Measurements from ENCODE around the gene PAPOLG. TPM values are rescaled to one million over a fixed set of nuclear protein-coding genes. Genes with fewer than 3 reads are reported as not detected.

PAPOLG gene
- total RNA-seq, 3 donors from 2014 or later: 15.5 to 17.2 (median 16.5) TPM

- DNase-seq: no peak
- peaks cover 12% of the 10 kb centered on the region for H3K4me1 Mint-ChIP-seq (ENCODE audit: low read depth)
- no peaks in the 10 kb centered on the region for H3K36me3 Mint-ChIP-seq (ENCODE audit: insufficient read depth)
- H3K27me3 Mint-ChIP-seq (ENCODE audit: low read depth): peaks cover 2% of the 10 kb centered on the region
- no peak for ATAC-seq
- H3K4me3 Mint-ChIP-seq: no peak overlapping the region
- H3K9me3 Mint-ChIP-seq: no peaks in the 10 kb centered on the region
Measured at GRCh38 chr2:60745330-60745729, 10.7 kb upstream of the PAPOLG start.

GRCh38 chr2:60745761-60746160 lies 10.3 kb upstream of the PAPOLG start:
- Mint-ChIP-seq H3K9me3 (no peaks in the 10 kb centered on the region), H3K4me1 (ENCODE audit: low read depth) (peaks cover 12% of the 10 kb centered on the region), H3K36me3 (ENCODE audit: insufficient read depth) (no peaks in the 10 kb centered on the region), H3K27me3 (ENCODE audit: low read depth) (peaks cover 2% of the 10 kb centered on the region), H3K4me3 (no peak overlapping the region)
- ATAC-seq (peak in 1 of 2 donors; percentile 43), DNase-seq (no peak)

- no peak overlapping the region for H3K4me3 Mint-ChIP-seq
- DNase-seq (no peak), ATAC-seq (no peak)
- no peaks in the 10 kb centered on the region for H3K9me3 Mint-ChIP-seq
- H3K36me3 Mint-ChIP-seq (ENCODE audit: insufficient read depth): no peaks in the 10 kb centered on the region
- H3K4me1 Mint-ChIP-seq (ENCODE audit: low read depth): peaks cover 12% of the 10 kb centered on the region
- peaks cover 2% of the 10 kb centered on the region for H3K27me3 Mint-ChIP-seq (ENCODE audit: low read depth)
Measured at GRCh38 chr2:60746318-60746717, 9.8 kb upstream of the PAPOLG start.

- peaks cover 47% of the 10 kb centered on the region for H3K4me1 Mint-ChIP-seq (ENCODE audit: low read depth)
- no peaks in the 10 kb centered on the region for H3K27me3 Mint-ChIP-seq (ENCODE audit: low read depth)
- H3K36me3 Mint-ChIP-seq (ENCODE audit: insufficient read depth): peaks cover 19% of the 10 kb centered on the region
- no peak overlapping the region for H3K4me3 Mint-ChIP-seq
- ATAC-seq: no peak
- H3K9me3 Mint-ChIP-seq: no peaks in the 10 kb centered on the region
- no peak for DNase-seq
Measured at GRCh38 chr2:60759654-60760053, 3.6 kb downstream of the PAPOLG start.

GRCh38 chr2:60764736-60765534 lies 8.9 kb downstream of the PAPOLG start:
- no peak for ATAC-seq
- no peak for DNase-seq
- H3K27me3 Mint-ChIP-seq (ENCODE audit: low read depth): no peaks in the 10 kb centered on the region
- H3K9me3 Mint-ChIP-seq: no peaks in the 10 kb centered on the region
- H3K4me1 Mint-ChIP-seq (ENCODE audit: low read depth): peaks cover 32% of the 10 kb centered on the region
- H3K4me3 Mint-ChIP-seq: no peak overlapping the region
- H3K36me3 Mint-ChIP-seq (ENCODE audit: insufficient read depth): peaks cover 41% of the 10 kb centered on the region

GRCh38 chr2:60766283-60766682 lies 10.2 kb downstream of the PAPOLG start:
- no peaks in the 10 kb centered on the region for H3K27me3 Mint-ChIP-seq (ENCODE audit: low read depth)
- H3K36me3 Mint-ChIP-seq (ENCODE audit: insufficient read depth): peaks cover 36% of the 10 kb centered on the region
- DNase-seq: no peak
- H3K4me1 Mint-ChIP-seq (ENCODE audit: low read depth): peaks cover 22% of the 10 kb centered on the region
- no peak overlapping the region for H3K4me3 Mint-ChIP-seq
- H3K9me3 Mint-ChIP-seq: no peaks in the 10 kb centered on the region
- ATAC-seq: no peak

GRCh38 chr2:60771508-60771907 lies 15.4 kb downstream of the PAPOLG start:
- Mint-ChIP-seq H3K4me3 (no peak overlapping the region), H3K4me1 (ENCODE audit: low read depth) (peaks cover 9% of the 10 kb centered on the region), H3K36me3 (ENCODE audit: insufficient read depth) (peaks cover 45% of the 10 kb centered on the region), H3K27me3 (ENCODE audit: low read depth) (no peaks in the 10 kb centered on the region), H3K9me3 (no peaks in the 10 kb centered on the region)
- no peak for ATAC-seq
- DNase-seq: no peak

GRCh38 chr2:60775048-60775639 lies 19.1 kb downstream of the PAPOLG start:
- Mint-ChIP-seq H3K9me3 (no peaks in the 10 kb centered on the region), H3K36me3 (ENCODE audit: insufficient read depth) (peaks cover 32% of the 10 kb centered on the region), H3K27me3 (ENCODE audit: low read depth) (no peaks in the 10 kb centered on the region), H3K4me3 (no peak overlapping the region), H3K4me1 (ENCODE audit: low read depth) (no peaks in the 10 kb centered on the region)
- no peak for DNase-seq
- no peak for ATAC-seq

GRCh38 chr2:60778352-60778751 lies 22.3 kb downstream of the PAPOLG start:
- H3K4me1 Mint-ChIP-seq (ENCODE audit: low read depth): no peaks in the 10 kb centered on the region
- no peaks in the 10 kb centered on the region for H3K9me3 Mint-ChIP-seq
- H3K36me3 Mint-ChIP-seq (ENCODE audit: insufficient read depth): peaks cover 25% of the 10 kb centered on the region
- no peak for DNase-seq
- H3K27me3 Mint-ChIP-seq (ENCODE audit: low read depth): no peaks in the 10 kb centered on the region
- no peak for ATAC-seq
- no peak overlapping the region for H3K4me3 Mint-ChIP-seq

GRCh38 chr2:60779426-60779825 lies 23.4 kb downstream of the PAPOLG start:
- no peak overlapping the region for H3K4me3 Mint-ChIP-seq
- no peak for ATAC-seq

GRCh38 chr2:60780721-60781120 lies 24.7 kb downstream of the PAPOLG start:
- DNase-seq (no peak), ATAC-seq (no peak)
- H3K36me3 Mint-ChIP-seq (ENCODE audit: insufficient read depth): peaks cover 27% of the 10 kb centered on the region
- no peaks in the 10 kb centered on the region for H3K9me3 Mint-ChIP-seq
- H3K4me1 Mint-ChIP-seq (ENCODE audit: low read depth): no peaks in the 10 kb centered on the region
- no peaks in the 10 kb centered on the region for H3K27me3 Mint-ChIP-seq (ENCODE audit: low read depth)
- H3K4me3 Mint-ChIP-seq: no peak overlapping the region

More at GRCh38 chr2:60779426-60779825, 23.4 kb downstream of the PAPOLG start:
- Mint-ChIP-seq H3K4me1 (ENCODE audit: low read depth) (no peaks in the 10 kb centered on the region), H3K36me3 (ENCODE audit: insufficient read depth) (peaks cover 23% of the 10 kb centered on the region), H3K9me3 (no peaks in the 10 kb centered on the region), H3K27me3 (ENCODE audit: low read depth) (no peaks in the 10 kb centered on the region)
- no peak for DNase-seq

- H3K4me1 Mint-ChIP-seq (ENCODE audit: low read depth): peaks cover 14% of the 10 kb centered on the region
- no peak overlapping the region for H3K4me3 Mint-ChIP-seq
- no peak for ATAC-seq
- peaks cover 31% of the 10 kb centered on the region for H3K36me3 Mint-ChIP-seq (ENCODE audit: insufficient read depth)
- H3K27me3 Mint-ChIP-seq (ENCODE audit: low read depth): no peaks in the 10 kb centered on the region
- no peaks in the 10 kb centered on the region for H3K9me3 Mint-ChIP-seq
- no peak for DNase-seq
Measured at GRCh38 chr2:60793169-60793568, 37.1 kb downstream of the PAPOLG start.

- DNase-seq: no peak
Measured at GRCh38 chr2:60794271-60794863, 38.3 kb downstream of the PAPOLG start.

GRCh38 chr2:60796573-60797509 lies 40.8 kb downstream of the PAPOLG start:
- H3K36me3 Mint-ChIP-seq (ENCODE audit: insufficient read depth): peaks cover 29% of the 10 kb centered on the region
- H3K4me1 Mint-ChIP-seq (ENCODE audit: low read depth): peaks cover 14% of the 10 kb centered on the region
- H3K4me3 Mint-ChIP-seq: no peak overlapping the region
- H3K27me3 Mint-ChIP-seq (ENCODE audit: low read depth): no peaks in the 10 kb centered on the region
- H3K9me3 Mint-ChIP-seq: no peaks in the 10 kb centered on the region
- no peak for DNase-seq
- ATAC-seq: no peak

More at GRCh38 chr2:60794271-60794863, 38.3 kb downstream of the PAPOLG start:
- H3K36me3 Mint-ChIP-seq (ENCODE audit: insufficient read depth): peaks cover 31% of the 10 kb centered on the region
- H3K9me3 Mint-ChIP-seq: no peaks in the 10 kb centered on the region
- peaks cover 14% of the 10 kb centered on the region for H3K4me1 Mint-ChIP-seq (ENCODE audit: low read depth)
- no peak for ATAC-seq
- H3K27me3 Mint-ChIP-seq (ENCODE audit: low read depth): no peaks in the 10 kb centered on the region
- no peak overlapping the region for H3K4me3 Mint-ChIP-seq
